HG02970 (cell line): ENCODE results near the gene PIP5KL1.

Experiments
- ATAC-seq: cut with Tn5 transposase; IDR thresholded peaks from one replicate; pipeline ENCODE4 v1.9.1; 2021; ENCODE audit warnings: mild to moderate bottlenecking, moderate library complexity, moderate number of reproducible peaks; ENCODE audit not compliant: unreplicated experiment, low FRiP score

PIP5KL1 gene, protein sequence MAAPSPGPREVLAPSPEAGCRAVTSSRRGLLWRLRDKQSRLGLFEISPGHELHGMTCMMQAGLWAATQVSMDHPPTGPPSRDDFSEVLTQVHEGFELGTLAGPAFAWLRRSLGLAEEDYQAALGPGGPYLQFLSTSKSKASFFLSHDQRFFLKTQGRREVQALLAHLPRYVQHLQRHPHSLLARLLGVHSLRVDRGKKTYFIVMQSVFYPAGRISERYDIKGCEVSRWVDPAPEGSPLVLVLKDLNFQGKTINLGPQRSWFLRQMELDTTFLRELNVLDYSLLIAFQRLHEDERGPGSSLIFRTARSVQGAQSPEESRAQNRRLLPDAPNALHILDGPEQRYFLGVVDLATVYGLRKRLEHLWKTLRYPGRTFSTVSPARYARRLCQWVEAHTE

GRCh38 chr9:127930231-127931091, at the start of gene PIP5KL1:
Gene PIP5KL1, minus strand, starts transcription at chr9:127930777. Its CDS starts 25 bp downstream, at chr9:127930752.
- ATAC-seq, result peak; percentile 56

- ATAC-seq, result peak; percentile 31
Measured at GRCh38 chr9:127980060-127980705, 49.6 kb upstream of the PIP5KL1 start.

DNA sequence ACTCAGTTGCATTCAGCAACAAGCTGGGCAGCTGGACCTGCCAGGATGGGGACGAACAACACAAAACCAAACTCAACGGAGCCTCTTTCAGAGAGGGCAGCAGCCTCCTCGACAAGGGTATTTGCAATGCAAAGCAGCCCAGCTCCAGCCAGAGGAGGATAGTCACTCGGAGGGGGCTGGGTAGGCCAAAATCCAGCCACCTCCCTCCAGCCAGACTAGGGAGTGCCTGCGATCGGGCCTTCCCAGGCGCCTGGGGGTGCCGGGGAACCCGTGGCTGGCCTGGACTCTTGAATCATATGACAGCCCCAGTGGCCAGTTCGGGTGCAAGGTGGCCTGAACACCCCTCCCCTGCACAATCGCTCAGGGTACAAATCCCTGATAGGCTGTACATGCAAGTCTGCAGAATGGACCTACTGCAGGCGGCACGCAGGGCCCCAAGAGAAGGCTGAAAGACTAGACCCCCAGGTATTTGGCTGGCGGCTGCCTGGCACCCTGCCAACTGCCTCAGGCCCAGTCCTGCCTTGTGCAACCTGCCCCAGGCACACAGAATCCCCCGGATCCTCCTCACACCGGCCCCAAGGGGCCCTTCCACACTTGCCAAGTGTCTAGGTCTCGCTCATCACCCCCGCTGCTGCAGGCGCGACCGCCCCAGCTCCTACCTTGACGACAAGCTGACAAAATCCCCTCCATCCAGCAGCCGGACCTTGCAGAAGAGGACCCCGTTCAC, 48.9 kb upstream of the PIP5KL1 start:
- no peak for ATAC-seq

DNA sequence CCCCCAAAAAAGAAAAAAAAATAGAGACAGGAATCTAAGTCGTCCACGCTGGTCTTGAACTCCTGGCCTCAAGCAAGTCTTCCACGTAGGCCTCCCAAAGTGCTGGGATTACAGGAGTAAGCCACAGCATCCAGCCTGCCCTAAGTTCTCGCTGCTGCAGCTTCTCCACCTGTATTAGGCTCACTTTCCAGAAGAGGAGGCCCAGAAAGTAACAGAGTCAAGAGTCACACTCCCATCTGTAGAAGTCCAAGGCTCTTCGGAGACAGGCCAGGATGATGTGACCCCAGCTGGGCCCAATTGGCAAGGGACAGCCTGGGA, 48.4 kb upstream of the PIP5KL1 start:
- ATAC-seq, result no peak

- ATAC-seq, result no peak
Measured at GRCh38 chr9:127977884-127978647, 47.5 kb upstream of the PIP5KL1 start.

GRCh38 chr9:127977009-127977883, 46.7 kb upstream of the PIP5KL1 start:
- ATAC-seq, result no peak

- ATAC-seq, result no peak
Measured at GRCh38 chr9:127976498-127976897, 45.9 kb upstream of the PIP5KL1 start.

- no peak for ATAC-seq
Measured at GRCh38 chr9:127975376-127976315, 45.1 kb upstream of the PIP5KL1 start.

DNA sequence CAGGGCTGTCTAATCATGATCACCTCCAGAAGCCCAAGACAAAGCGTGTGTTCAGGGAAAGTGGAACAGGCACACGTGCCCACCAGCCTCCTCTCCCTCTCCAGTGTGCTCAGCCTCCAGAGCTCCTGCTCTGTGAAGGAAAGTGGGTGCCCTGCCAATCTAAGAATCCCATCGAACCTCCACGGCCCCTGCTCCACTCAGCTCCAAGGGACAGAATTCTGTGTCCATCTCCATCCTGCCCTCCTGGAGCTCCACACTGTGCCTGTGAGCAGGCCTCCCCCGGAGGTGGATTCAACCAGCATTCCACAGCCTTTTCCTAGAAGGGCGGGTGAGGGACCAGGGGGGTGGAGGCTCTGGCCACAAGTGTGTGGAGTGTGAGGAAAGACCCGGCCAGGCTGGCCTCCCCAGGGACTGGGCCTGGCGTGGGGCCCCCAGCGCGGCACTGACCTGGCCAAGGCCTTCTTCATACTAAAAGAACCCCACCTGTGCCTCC, 44.2 kb upstream of the PIP5KL1 start:
- ATAC-seq, result no peak

GRCh38 chr9:127974001-127974768, 43.6 kb upstream of the PIP5KL1 start:
- no peak for ATAC-seq

- ATAC-seq, result no peak
Measured at GRCh38 chr9:127973169-127974000, 42.8 kb upstream of the PIP5KL1 start.

GRCh38 chr9:127972236-127972871, 41.8 kb upstream of the PIP5KL1 start:
- no peak for ATAC-seq

- ATAC-seq, result no peak
Measured at GRCh38 chr9:127971357-127972235, 41.0 kb upstream of the PIP5KL1 start.
